Ovary (tissue), 3 donors: Measurements from ENCODE around the gene AOPEP.

ENCODE experiments used
- CTCF ChIP-seq, 3 donors: fragments of 450-650 bp in 2 of 3; fragments of 200-600 bp in 1 of 3; IDR thresholded peaks; one replicate each; pipeline versions ENCODE4 v1.5.1 to v1.8.0; 2016 to 2022; ENCODE audit warnings: antibody characterized with exemption in 3 of 3, mild to moderate bottlenecking in 1 of 3
- EP300 ChIP-seq: sonication (generic); formaldehyde crosslinking; IDR thresholded peaks from one replicate; pipeline ENCODE4 v1.6.1; 2017; ENCODE audit warnings: antibody characterized with exemption
- POLR2A ChIP-seq: fragments of 450-650 bp; IDR thresholded peaks from one replicate; pipeline ENCODE4 v1.6.1; 2017; ENCODE audit warnings: antibody characterized with exemption, mild to moderate bottlenecking, moderate library complexity
- donor health status: DM: no; HTN: no; CAD: no.

- TF ChIP-seq POLR2A = no peak
- no peak for TF ChIP-seq CTCF (IDR thresholded peaks at IDR 0.05)
- no peak for TF ChIP-seq EP300
Observed at GRCh38 chr9:94801234-94801633, 74.7 kb downstream of the AOPEP start.
